Measurements from ENCODE around the gene KATNB1. TPM values are rescaled to one million over a fixed set of nuclear protein-coding genes. Genes with fewer than 3 reads are reported as not detected.

Gene KATNB1
- total RNA-seq, 4 donors from 2014 or later: 17.7 to 27.1 (median 21.7) TPM

- Histone ChIP-seq H3K9me3 (no peaks in the 10 kb centered on the region), H3K27ac (peak overlapping the region in 2 of 4 donors; percentile 16 to 74), H3K27me3 (no peaks in the 10 kb centered on the region), H3K4me1 (peaks cover 0 to 69% (median 5%) of the 10 kb centered on the region in 4 donors), H3K36me3 (peaks cover 0 to 16% (median 0%) of the 10 kb centered on the region in 3 donors), H3K4me3 (no peak overlapping the region)
- DNase-seq: peak in 1 of 3 donors; percentile 47
- no peak for TF ChIP-seq POLR2A (IDR thresholded peaks at IDR 0.05)
- TF ChIP-seq CTCF (IDR thresholded peaks at IDR 0.05): no peak
Observed at GRCh38 chr16:57800200-57801097, 64.9 kb downstream of the KATNB1 start.

GRCh38 chr16:57801098-57801808 lies 65.7 kb downstream of the KATNB1 start:
- Histone ChIP-seq H3K4me1 (peaks cover 0 to 69% (median 5%) of the 10 kb centered on the region in 4 donors), H3K9me3 (no peaks in the 10 kb centered on the region), H3K27ac (peak overlapping the region; percentile 40 to 74 (median 65)), H3K36me3 (peaks cover 0 to 14% (median 0%) of the 10 kb centered on the region in 3 donors), H3K4me3 (peak overlapping the region; percentile 34 to 55 (median 52)), H3K27me3 (no peaks in the 10 kb centered on the region)
- peak in 1 of 3 donors; percentile 42 for DNase-seq
- TF ChIP-seq CTCF (IDR thresholded peaks at IDR 0.05) (no peak), POLR2A (IDR thresholded peaks at IDR 0.05) (no peak)

- peak overlapping the region; percentile 34 to 55 (median 52) for H3K4me3 ChIP-seq
- TF ChIP-seq CTCF (IDR thresholded peaks at IDR 0.05) (no peak), POLR2A (IDR thresholded peaks at IDR 0.05) (no peak)
- H3K4me1 ChIP-seq: peaks cover 0 to 69% (median 5%) of the 10 kb centered on the region in 4 donors
- no peaks in the 10 kb centered on the region for H3K27me3 ChIP-seq
- no peaks in the 10 kb centered on the region for H3K9me3 ChIP-seq
- peak overlapping the region; percentile 40 to 74 (median 65) for H3K27ac ChIP-seq
- DNase-seq: peak in 1 of 3 donors; percentile 55
- peaks cover 0 to 8% (median 0%) of the 10 kb centered on the region in 3 donors for H3K36me3 ChIP-seq
Observed at GRCh38 chr16:57801809-57802340, 66.3 kb downstream of the KATNB1 start.

GRCh38 chr16:57802341-57803133 lies 67.0 kb downstream of the KATNB1 start, which contains the start of gene KIFC3:
Gene KIFC3, minus strand, starts transcription at chr16:57802491. Its CDS starts 4,248 bp downstream, at chr16:57798243.
- peak; percentile 57 to 88 (median 81) for DNase-seq
- peaks cover 0 to 2% (median 0%) of the 10 kb centered on the region in 3 donors for H3K36me3 ChIP-seq
- TF ChIP-seq POLR2A (IDR thresholded peaks at IDR 0.05): no peak
- TF ChIP-seq CTCF (IDR thresholded peaks at IDR 0.05): peak in 3 of 6 experiments; percentile 41 to 57 (median 49)
- H3K27me3 ChIP-seq: no peaks in the 10 kb centered on the region
- peak within 1 kb of the TSS; percentile 34 to 55 (median 52) for H3K4me3 ChIP-seq
- no peaks in the 10 kb centered on the region for H3K9me3 ChIP-seq
- peaks cover 0 to 62% (median 5%) of the 10 kb centered on the region in 4 donors for H3K4me1 ChIP-seq
- H3K27ac ChIP-seq: peak within 1 kb of the TSS; percentile 40 to 74 (median 65)
